HG03103 (cell line): Measurements from ENCODE around the gene PRR5L.

Experiments used
- ATAC-seq: cut with Tn5 transposase; IDR thresholded peaks from one replicate; pipeline ENCODE4 v1.9.1; 2021; ENCODE audit warnings: low read depth; ENCODE audit not compliant: unreplicated experiment

PRR5L gene, protein sequence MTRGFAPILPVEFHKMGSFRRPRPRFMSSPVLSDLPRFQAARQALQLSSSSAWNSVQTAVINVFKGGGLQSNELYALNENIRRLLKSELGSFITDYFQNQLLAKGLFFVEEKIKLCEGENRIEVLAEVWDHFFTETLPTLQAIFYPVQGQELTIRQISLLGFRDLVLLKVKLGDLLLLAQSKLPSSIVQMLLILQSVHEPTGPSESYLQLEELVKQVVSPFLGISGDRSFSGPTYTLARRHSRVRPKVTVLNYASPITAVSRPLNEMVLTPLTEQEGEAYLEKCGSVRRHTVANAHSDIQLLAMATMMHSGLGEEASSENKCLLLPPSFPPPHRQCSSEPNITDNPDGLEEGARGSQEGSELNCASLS

DNA sequence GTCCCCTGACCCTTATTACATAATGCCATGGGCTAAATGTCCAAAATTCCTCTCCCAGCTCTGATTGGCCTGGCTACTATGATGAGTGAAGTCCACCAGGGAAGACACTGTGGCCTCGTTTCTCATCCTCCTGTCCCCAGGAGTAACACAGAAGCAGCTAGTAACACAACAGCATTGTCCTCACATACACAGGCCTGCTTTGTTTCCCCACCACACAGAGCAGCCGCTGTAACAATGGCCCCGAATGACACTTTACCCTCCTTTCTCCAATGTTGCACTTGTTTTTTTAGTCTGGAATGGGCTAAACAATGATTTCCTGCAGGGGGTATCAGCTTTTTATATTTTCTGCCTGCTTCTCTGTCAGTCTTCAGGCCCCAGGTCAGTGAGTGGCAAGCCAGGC lies at the start of gene PRR5L:
TSS of gene PRR5L (plus strand) at position 363 of the 400 bp plus-strand sequence. CDS start 104,834 bp downstream, outside the sequence.
- no peak for ATAC-seq

- ATAC-seq, result no peak
These were observed 48.6 kb upstream of the PRR5L start for GRCh38 chr11:36247493-36247892.

DNA sequence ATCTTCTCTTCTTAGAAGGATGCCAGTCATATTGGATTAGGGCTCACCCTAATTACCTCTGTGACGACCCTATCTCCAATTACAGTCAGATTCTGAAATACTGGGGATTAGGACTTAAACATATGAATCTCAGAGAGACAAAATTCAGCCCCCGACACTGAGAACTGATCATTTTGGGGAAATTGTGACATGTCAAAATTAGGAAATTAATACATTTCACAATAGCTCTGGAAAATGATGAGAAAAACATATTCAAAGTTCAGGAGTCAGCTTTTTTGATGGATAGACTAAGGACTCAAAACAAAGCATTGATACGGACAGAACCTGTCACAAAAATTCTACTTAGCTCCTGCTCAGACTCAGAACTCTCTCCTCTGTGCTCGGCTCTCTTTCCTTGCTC lies 47.7 kb upstream of the PRR5L start:
- ATAC-seq, result no peak

- no peak for ATAC-seq
These were observed 46.8 kb upstream of the PRR5L start for GRCh38 chr11:36249246-36249645.

DNA sequence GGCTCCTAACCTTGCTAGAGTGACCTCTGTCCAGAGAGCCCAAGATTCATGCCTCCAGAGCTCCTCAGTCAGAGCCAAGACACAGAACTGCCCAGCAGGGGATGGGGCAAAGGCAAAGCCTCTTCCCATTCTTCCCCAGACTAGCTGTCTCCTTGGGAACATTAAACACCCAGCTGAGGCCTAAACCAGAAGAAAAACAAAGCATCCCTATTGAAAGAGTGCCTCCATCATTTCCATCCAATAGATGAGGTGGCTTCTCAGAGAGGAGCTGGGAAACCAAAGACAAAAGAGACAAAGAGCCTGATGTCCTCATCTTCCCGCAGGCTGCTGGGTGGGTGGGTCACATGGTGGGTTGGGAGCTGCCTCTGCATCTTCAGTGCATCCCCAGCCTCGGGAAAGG lies 44.3 kb upstream of the PRR5L start:
- no peak for ATAC-seq

DNA sequence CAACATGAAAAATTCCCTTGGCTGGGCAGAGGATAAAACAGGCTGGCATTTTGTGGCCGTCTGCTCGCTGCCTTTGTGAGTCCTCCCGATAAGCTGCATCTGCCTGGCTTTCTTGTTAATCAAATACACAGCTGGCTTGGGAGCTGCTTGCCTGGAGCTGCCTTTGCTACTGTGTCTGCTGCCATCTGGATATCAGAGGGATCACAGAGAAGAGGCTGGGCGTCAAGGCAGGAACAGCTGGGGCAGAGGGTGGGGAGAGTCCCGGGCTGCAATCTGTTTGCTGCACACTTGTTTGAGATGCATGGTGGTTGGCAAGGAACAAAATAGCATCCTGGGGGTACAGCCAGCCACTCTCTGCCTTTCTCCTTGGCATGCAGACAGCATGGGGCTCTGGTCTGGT lies 42.9 kb upstream of the PRR5L start:
- no peak for ATAC-seq

GRCh38 chr11:36254713-36255112 lies 41.4 kb upstream of the PRR5L start:
- no peak for ATAC-seq

GRCh38 chr11:36257351-36257750 lies 38.7 kb upstream of the PRR5L start:
- ATAC-seq, result no peak

DNA sequence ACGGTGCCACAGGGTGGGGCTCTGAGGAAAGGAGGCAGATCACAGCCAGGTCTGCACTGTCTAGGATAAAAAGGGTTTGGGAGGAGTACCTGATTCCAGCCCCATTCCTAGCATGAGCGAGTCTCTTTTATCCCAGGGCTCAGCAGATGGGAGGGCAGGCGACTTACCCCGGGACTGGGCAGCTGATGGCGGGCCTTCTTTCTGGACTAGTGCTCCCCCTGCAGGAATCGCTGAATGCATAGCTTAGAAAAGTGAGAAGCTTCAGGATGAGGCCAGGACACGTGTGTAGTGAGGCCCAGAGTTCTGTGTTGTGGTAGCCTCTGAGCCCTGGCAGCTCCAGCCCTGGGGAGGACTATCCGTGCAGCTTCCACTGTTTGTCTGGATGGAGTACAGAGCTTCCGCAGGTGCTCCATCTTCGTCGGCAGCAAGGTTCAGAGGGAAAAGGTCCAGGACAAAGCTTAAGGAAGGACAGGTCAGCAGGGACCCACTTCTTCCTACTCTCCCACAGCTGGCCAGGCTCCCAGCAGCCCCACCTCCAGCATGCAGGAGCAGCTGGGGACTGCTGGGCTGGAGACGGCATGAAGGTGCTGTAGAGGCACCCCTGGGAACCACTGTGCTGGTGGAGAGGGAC lies 37.2 kb upstream of the PRR5L start:
- no peak for ATAC-seq

- ATAC-seq, result no peak
These were observed 35.0 kb upstream of the PRR5L start for GRCh38 chr11:36261094-36261493.

- ATAC-seq, result no peak
These were observed 31.8 kb upstream of the PRR5L start for GRCh38 chr11:36264011-36264972.

- no peak for ATAC-seq
These were observed 31.1 kb upstream of the PRR5L start for GRCh38 chr11:36264973-36265344.

GRCh38 chr11:36265793-36266628 lies 30.1 kb upstream of the PRR5L start:
- ATAC-seq, result peak; percentile 80

DNA sequence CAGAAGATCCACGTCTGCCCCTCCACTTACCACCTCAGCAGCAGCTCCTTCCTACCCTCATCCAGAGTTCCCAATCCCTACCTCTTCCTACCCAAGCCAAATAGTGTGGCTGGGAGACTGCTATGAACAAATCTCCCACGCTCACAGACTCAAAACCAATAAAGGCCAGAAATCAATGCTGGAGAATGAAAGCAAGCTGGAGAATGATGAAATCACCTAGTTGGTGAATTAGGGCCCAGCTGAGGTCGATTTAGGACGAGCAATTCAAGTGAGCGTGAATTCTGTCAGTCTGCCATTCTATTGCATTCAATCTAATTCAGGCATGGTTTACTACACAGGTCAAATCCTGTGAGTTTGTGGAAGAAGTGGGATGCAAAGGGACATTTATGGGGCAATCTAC lies 29.3 kb upstream of the PRR5L start:
- ATAC-seq, result no peak

GRCh38 chr11:36268337-36268985 lies 27.6 kb upstream of the PRR5L start:
- no peak for ATAC-seq

DNA sequence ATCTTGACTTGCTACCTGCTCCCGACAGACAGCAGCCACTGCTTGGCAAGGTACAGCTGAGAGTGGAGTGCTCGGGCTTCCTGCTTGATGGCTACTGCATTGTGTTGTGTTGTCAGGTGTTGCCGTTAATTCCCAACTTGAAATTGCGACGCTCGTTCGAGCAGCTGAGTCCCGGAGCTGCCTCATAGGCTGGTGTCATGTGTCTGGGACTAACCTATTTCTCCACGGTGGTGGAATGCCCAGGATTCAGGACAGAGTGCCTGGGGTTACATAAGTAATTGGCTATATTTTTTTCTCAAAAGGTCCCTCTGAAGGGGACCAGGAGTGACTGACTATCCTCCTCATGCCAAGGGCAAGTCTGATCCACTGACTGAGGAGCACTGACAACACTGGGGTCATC lies 25.4 kb upstream of the PRR5L start:
- no peak for ATAC-seq

DNA sequence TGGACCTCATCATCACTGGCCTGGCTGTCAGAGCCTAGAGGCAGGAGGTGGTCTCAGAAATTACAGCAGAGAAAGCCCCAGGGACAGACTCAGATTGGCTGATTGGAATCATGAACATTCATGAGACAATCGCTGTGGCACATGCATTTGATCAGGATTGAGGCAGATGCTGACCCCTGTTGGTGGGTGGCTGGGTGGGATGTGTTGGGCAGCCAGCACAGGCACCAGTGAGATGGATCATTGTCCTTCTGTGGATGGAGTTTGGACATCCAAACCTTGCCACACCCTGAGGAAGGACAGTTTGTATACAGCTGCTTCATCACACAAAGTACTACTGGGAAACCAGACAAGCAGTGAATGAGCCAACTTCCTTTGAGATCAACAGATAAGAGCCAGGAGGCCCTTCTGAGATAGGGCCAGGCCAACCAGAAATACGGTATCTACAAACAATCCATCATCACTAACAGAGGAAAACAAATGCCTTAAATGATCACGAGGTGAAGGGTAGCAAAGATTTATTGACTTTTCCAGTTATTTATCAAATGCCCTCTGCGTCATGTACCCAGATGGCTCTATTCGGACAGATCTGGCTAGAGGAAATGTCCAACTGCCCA lies 24.2 kb upstream of the PRR5L start:
- ATAC-seq, result no peak

- ATAC-seq, result no peak
These were observed 23.0 kb upstream of the PRR5L start for GRCh38 chr11:36273110-36273509.

- ATAC-seq, result no peak
These were observed 21.7 kb upstream of the PRR5L start for GRCh38 chr11:36274414-36274813.
